CD14-positive monocyte (primary cell): ENCODE data around the gene NFRKB. TPM values are rescaled to one million over a fixed set of nuclear protein-coding genes. Genes with fewer than 3 reads are reported as not detected.

Experiments used
- DNase-seq, 3 donors: peaks; one replicate each; pipeline ENCODE4 v3.0.0-alpha.2; 2011 to 2022
- H2AFZ ChIP-seq: 2 replicates; pipeline ENCODE4 v1.6.0; 2012; ENCODE audit warnings: mild to moderate bottlenecking, low read depth, low read length, inconsistent platforms; ENCODE audit not compliant: insufficient read depth, poor library complexity, severe bottlenecking
- H3K27ac ChIP-seq, 2 donors: 1 replicate in 1 of 2; 2 replicates in 1 of 2; pipeline ENCODE4 v1.5.1; 2012 to 2013; ENCODE audit warnings: low read length in 2 of 2, control low read depth in 1 of 2, inconsistent platforms in 1 of 2, low read depth in 1 of 2, mild to moderate bottlenecking in 1 of 2
- H3K27me3 ChIP-seq, 2 donors: one replicate each; pipeline versions ENCODE4 v1.6.0 to v1.6.1; 2011 to 2013; ENCODE audit warnings: low read length in 2 of 2; ENCODE audit not compliant: control insufficient read depth in 2 of 2, insufficient read depth in 2 of 2
- H3K36me3 ChIP-seq, 2 donors: replicated peaks in 1 of 2; 1 replicate in 1 of 2; 2 replicates in 1 of 2; pipeline versions ENCODE4 v1.5.1 to v1.6.1; 2012 to 2013; ENCODE audit warnings: low read length in 2 of 2, control low read depth in 1 of 2, inconsistent platforms in 1 of 2, mild to moderate bottlenecking in 1 of 2; ENCODE audit not compliant: insufficient read depth in 2 of 2, control insufficient read depth in 1 of 2
- H3K4me1 ChIP-seq, 2 donors: 1 replicate in 1 of 2; 2 replicates in 1 of 2; pipeline versions ENCODE4 v1.5.1 to v1.6.1; 2012 to 2013; ENCODE audit warnings: low read length in 2 of 2, control low read depth in 1 of 2, inconsistent platforms in 1 of 2, mild to moderate bottlenecking in 1 of 2, moderate library complexity in 1 of 2; ENCODE audit not compliant: insufficient read depth in 2 of 2, control insufficient read depth in 1 of 2
- H3K4me2 ChIP-seq: replicated peaks from 2 replicates; pipeline ENCODE3; 2012; ENCODE audit warnings: low read length, moderate library complexity, mild to moderate bottlenecking; ENCODE audit not compliant: poor library complexity, severe bottlenecking; ENCODE audit errors: extremely low read depth
- H3K4me3 ChIP-seq, 3 experiments: fragments of 200-600 bp in 1 of 3; sonication (generic) in 1 of 3; replicated peaks in 1 of 3; 1 replicate in 2 of 3; 2 replicates in 1 of 3; pipeline ENCODE4 v1.5.1; 2011 to 2013; ENCODE audit warnings: low read length in 3 of 3, mild to moderate bottlenecking in 3 of 3, control low read depth in 2 of 3, low read depth in 2 of 3, inconsistent platforms in 1 of 3, moderate library complexity in 1 of 3
- H3K79me2 ChIP-seq: 2 replicates; pipeline ENCODE4 v1.6.0; 2012; ENCODE audit warnings: mild to moderate bottlenecking, control low read depth, inconsistent platforms, low read length, moderate library complexity; ENCODE audit not compliant: insufficient read depth
- H3K9ac ChIP-seq: 2 replicates; pipeline ENCODE4 v1.6.0; 2017; ENCODE audit warnings: low read length, mild to moderate bottlenecking; ENCODE audit not compliant: insufficient read depth, poor library complexity, severe bottlenecking
- H3K9me3 ChIP-seq, 2 donors: replicated peaks in 1 of 2; 1 replicate in 1 of 2; 2 replicates in 1 of 2; pipeline versions ENCODE4 v1.5.1 to v1.6.1; 2012 to 2013; ENCODE audit warnings: low read length in 2 of 2, control low read depth in 1 of 2; ENCODE audit not compliant: control insufficient read depth in 1 of 2, insufficient read depth in 1 of 2
- H4K20me1 ChIP-seq: 2 replicates; pipeline ENCODE4 v1.6.0; 2012; ENCODE audit warnings: mild to moderate bottlenecking, low read length, control low read depth, moderate library complexity; ENCODE audit not compliant: insufficient read depth
- H3K27ac Mint-ChIP-seq, 7 donors: one replicate each; pipeline ENCODE4 v1.8.0; 2020; ENCODE audit warnings: mild to moderate bottlenecking in 7 of 7, mixed read lengths in 7 of 7, moderate library complexity in 6 of 7, inconsistent platforms in 2 of 7
- H3K27me3 Mint-ChIP-seq, 3 donors: one replicate each; pipeline ENCODE4 v1.8.0; 2021 to 2022; ENCODE audit warnings: low read depth in 3 of 3, mild to moderate bottlenecking in 3 of 3, mixed read lengths in 3 of 3, moderate library complexity in 3 of 3, inconsistent platforms in 1 of 3
- H3K36me3 Mint-ChIP-seq, 2 donors: one replicate each; pipeline ENCODE4 v1.8.0; 2020; ENCODE audit warnings: mixed read lengths in 2 of 2, inconsistent platforms in 1 of 2, mild to moderate bottlenecking in 1 of 2
- H3K4me1 Mint-ChIP-seq: one replicate; pipeline ENCODE4 v1.8.0; 2020; ENCODE audit warnings: mild to moderate bottlenecking, mixed read lengths
- H3K4me3 Mint-ChIP-seq, 2 donors: one replicate each; pipeline ENCODE4 v1.8.0; 2020; ENCODE audit warnings: mild to moderate bottlenecking in 2 of 2, mixed read lengths in 2 of 2, moderate library complexity in 1 of 2
- H3K9me3 Mint-ChIP-seq, 7 donors: one replicate each; pipeline ENCODE4 v1.8.0; 2020 to 2022; ENCODE audit warnings: mixed read lengths in 7 of 7, mild to moderate bottlenecking in 6 of 7, moderate library complexity in 6 of 7, inconsistent platforms in 2 of 7
- WGBS: methylation state at CpG from one replicate; pipeline ENCODE4 v1.1.5; 2013; ENCODE audit warnings: missing lambda C conversion rate; ENCODE audit not compliant: insufficient coverage; 5-methylcytosine and 5-hydroxymethylcytosine counted together
- intact Hi-C, 2 donors: fragments of 100-400 bp; cut with micrococcal nuclease; formaldehyde crosslinking; loops; one replicate each; pipeline versions ENCODE4 v1.15.0 to v1.15.1; 2023
- polyA plus RNA-seq, 3 donors: library from polyadenylated mRNA; depleted of rRNA in 1 of 3; unstranded in 2 of 3; stranded (reverse) in 1 of 3; fragments of 300-500 nt in 2 of 3; fragments of >200 nt in 1 of 3; fragmentation: Illumina TruSeq in 2 of 3; gene quantifications; 1 replicate in 2 of 3; 2 replicates in 1 of 3; pipeline ENCODE4 v1.2.3, GENCODE V29; 2012 to 2021
- TF ChIP-seq, protein P1 (sequence below): fragments of 200-600 bp; IDR thresholded peaks from one replicate; pipeline ENCODE4 v1.8.0; 2022; ENCODE audit warnings: antibody characterized with exemption, mild to moderate bottlenecking

NFRKB gene
- polyA plus RNA-seq, 3 donors = 5.8 to 25.6 (median 9.1) TPM

- no peak overlapping the region for H3K4me2 ChIP-seq
- H3K4me1 ChIP-seq = no peaks in the 10 kb centered on the region
- H3K36me3 ChIP-seq = peaks cover 15 to 47% of the 10 kb centered on the region in 2 donors
- H2AFZ ChIP-seq = no peak overlapping the region
- TF ChIP-seq, protein P1, sequence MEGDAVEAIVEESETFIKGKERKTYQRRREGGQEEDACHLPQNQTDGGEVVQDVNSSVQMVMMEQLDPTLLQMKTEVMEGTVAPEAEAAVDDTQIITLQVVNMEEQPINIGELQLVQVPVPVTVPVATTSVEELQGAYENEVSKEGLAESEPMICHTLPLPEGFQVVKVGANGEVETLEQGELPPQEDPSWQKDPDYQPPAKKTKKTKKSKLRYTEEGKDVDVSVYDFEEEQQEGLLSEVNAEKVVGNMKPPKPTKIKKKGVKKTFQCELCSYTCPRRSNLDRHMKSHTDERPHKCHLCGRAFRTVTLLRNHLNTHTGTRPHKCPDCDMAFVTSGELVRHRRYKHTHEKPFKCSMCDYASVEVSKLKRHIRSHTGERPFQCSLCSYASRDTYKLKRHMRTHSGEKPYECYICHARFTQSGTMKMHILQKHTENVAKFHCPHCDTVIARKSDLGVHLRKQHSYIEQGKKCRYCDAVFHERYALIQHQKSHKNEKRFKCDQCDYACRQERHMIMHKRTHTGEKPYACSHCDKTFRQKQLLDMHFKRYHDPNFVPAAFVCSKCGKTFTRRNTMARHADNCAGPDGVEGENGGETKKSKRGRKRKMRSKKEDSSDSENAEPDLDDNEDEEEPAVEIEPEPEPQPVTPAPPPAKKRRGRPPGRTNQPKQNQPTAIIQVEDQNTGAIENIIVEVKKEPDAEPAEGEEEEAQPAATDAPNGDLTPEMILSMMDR = no peak
- H3K4me1 Mint-ChIP-seq = no peaks in the 10 kb centered on the region
- H3K4me3 ChIP-seq = no peak overlapping the region
- H3K27ac ChIP-seq = no peak overlapping the region
- no peaks in the 10 kb centered on the region for H4K20me1 ChIP-seq
- no peak overlapping the region for H3K4me3 Mint-ChIP-seq
- DNase-seq = no peak
- H3K36me3 Mint-ChIP-seq = peaks cover 63% of the 10 kb centered on the region in 2 donors
- H3K9me3 ChIP-seq = no peaks in the 10 kb centered on the region
- H3K9me3 Mint-ChIP-seq = no peaks in the 10 kb centered on the region
- no peak overlapping the region for H3K9ac ChIP-seq
- H3K27ac Mint-ChIP-seq = no peak overlapping the region
- no peaks in the 10 kb centered on the region for H3K79me2 ChIP-seq
- no peaks in the 10 kb centered on the region for H3K27me3 Mint-ChIP-seq
- no peaks in the 10 kb centered on the region for H3K27me3 ChIP-seq
- WGBS = 93% methylated on average over 5 of the region's 5 CpGs
- intact Hi-C loops = no loop called here
Measured at GRCh38 chr11:129938764-129939163, 43.4 kb upstream of the NFRKB start.

GRCh38 chr11:129937592-129938238 lies 42.3 kb upstream of the NFRKB start:
- H3K4me3 ChIP-seq = no peak overlapping the region
- Mint-ChIP-seq H3K9me3 (no peaks in the 10 kb centered on the region), H3K4me3 (no peak overlapping the region), H3K27me3 (no peaks in the 10 kb centered on the region), H3K36me3 (peaks cover 61 to 67% of the 10 kb centered on the region in 2 donors), H3K27ac (no peak overlapping the region), H3K4me1 (no peaks in the 10 kb centered on the region)
- no peaks in the 10 kb centered on the region for H3K4me1 ChIP-seq
- no peaks in the 10 kb centered on the region for H3K9me3 ChIP-seq
- H3K9ac ChIP-seq = no peak overlapping the region
- no peak overlapping the region for H2AFZ ChIP-seq
- intact Hi-C loops = no loop called here
- DNase-seq = no peak
- H3K79me2 ChIP-seq = no peaks in the 10 kb centered on the region
- H4K20me1 ChIP-seq = no peaks in the 10 kb centered on the region
- no peak overlapping the region for H3K4me2 ChIP-seq
- TF ChIP-seq, protein P1 = no peak
- no peaks in the 10 kb centered on the region for H3K27me3 ChIP-seq
- no peak overlapping the region for H3K27ac ChIP-seq
- WGBS = 100% methylated on average over 1 of the region's 4 CpGs
- H3K36me3 ChIP-seq = peaks cover 15 to 45% of the 10 kb centered on the region in 2 donors
